C4-2B (cell line): ENCODE measurements around the gene WFDC9.

Experiments
- CTCF ChIP-seq: fragments of 450-650 bp; conservative IDR thresholded peaks from 2 replicates; pipeline ENCODE4 v1.5.1; 2017; ENCODE audit warnings: mild to moderate bottlenecking
- ZFX ChIP-seq: fragments of 450-650 bp; IDR thresholded peaks from 2 replicates; pipeline ENCODE4 v1.6.1; 2017

- no peak for TF ChIP-seq CTCF
- no peak for TF ChIP-seq ZFX
These were observed 41.7 kb upstream of the WFDC9 start for GRCh38 chr20:45672765-45673164.
